ENCODE results near the gene KCTD16. TPM values are rescaled to one million over a fixed set of nuclear protein-coding genes. Genes with fewer than 3 reads are reported as not detected.
A peak's percentile ranks its signal among the peaks of the same experiment; 100 is the strongest.

The KCTD16 gene
- total RNA-seq, 1 donor from 2014 or later: not detected

- intact Hi-C loops (cut with micrococcal nuclease): no loop called here
- DNase-seq: no peak
- Mint-ChIP-seq H3K4me3 (no peak overlapping the region), H3K4me1 (peaks cover 2% of the 10 kb centered on the region), H3K9me3 (no peaks in the 10 kb centered on the region), H3K27ac (no peak overlapping the region), H3K27me3 (peaks cover 17% of the 10 kb centered on the region), H3K36me3 (ENCODE audit: low read depth) (no peaks in the 10 kb centered on the region)
Measured at GRCh38 chr5:144142139-144142823, 28.4 kb upstream of the KCTD16 start.

GRCh38 chr5:144142824-144143162 lies 27.9 kb upstream of the KCTD16 start:
- H3K4me3 Mint-ChIP-seq: no peak overlapping the region
- H3K27ac Mint-ChIP-seq: no peak overlapping the region
- no peaks in the 10 kb centered on the region for H3K36me3 Mint-ChIP-seq (ENCODE audit: low read depth)
- H3K4me1 Mint-ChIP-seq: peaks cover 2% of the 10 kb centered on the region
- no peak for DNase-seq
- intact Hi-C loops (cut with micrococcal nuclease): no loop called here
- H3K27me3 Mint-ChIP-seq: peaks cover 13% of the 10 kb centered on the region
- H3K9me3 Mint-ChIP-seq: no peaks in the 10 kb centered on the region

- peaks cover 13% of the 10 kb centered on the region for H3K27me3 Mint-ChIP-seq
- peaks cover 2% of the 10 kb centered on the region for H3K4me1 Mint-ChIP-seq
- DNase-seq: no peak
- intact Hi-C loops (cut with micrococcal nuclease): no loop called here
- no peak overlapping the region for H3K4me3 Mint-ChIP-seq
- no peaks in the 10 kb centered on the region for H3K36me3 Mint-ChIP-seq (ENCODE audit: low read depth)
- no peak overlapping the region for H3K27ac Mint-ChIP-seq
- no peaks in the 10 kb centered on the region for H3K9me3 Mint-ChIP-seq
Measured at GRCh38 chr5:144143625-144144024, 27.0 kb upstream of the KCTD16 start.

- peaks cover 2% of the 10 kb centered on the region for H3K4me1 Mint-ChIP-seq
- H3K36me3 Mint-ChIP-seq (ENCODE audit: low read depth): no peaks in the 10 kb centered on the region
- no peaks in the 10 kb centered on the region for H3K9me3 Mint-ChIP-seq
- H3K27me3 Mint-ChIP-seq: peaks cover 14% of the 10 kb centered on the region
- intact Hi-C loops (cut with micrococcal nuclease): no loop called here
- DNase-seq: no peak
- H3K27ac Mint-ChIP-seq: no peak overlapping the region
- no peak overlapping the region for H3K4me3 Mint-ChIP-seq
Measured at GRCh38 chr5:144144956-144145751, 25.5 kb upstream of the KCTD16 start.

- no peak overlapping the region for H3K4me3 Mint-ChIP-seq
- no peak overlapping the region for H3K27ac Mint-ChIP-seq
- no peaks in the 10 kb centered on the region for H3K9me3 Mint-ChIP-seq
- no peaks in the 10 kb centered on the region for H3K36me3 Mint-ChIP-seq (ENCODE audit: low read depth)
- intact Hi-C loops (cut with micrococcal nuclease): no loop called here
- no peak for DNase-seq
- H3K27me3 Mint-ChIP-seq: peaks cover 8% of the 10 kb centered on the region
- no peaks in the 10 kb centered on the region for H3K4me1 Mint-ChIP-seq
Measured at GRCh38 chr5:144151026-144151425, 19.6 kb upstream of the KCTD16 start.

- Mint-ChIP-seq H3K4me3 (no peak overlapping the region), H3K9me3 (no peaks in the 10 kb centered on the region), H3K27me3 (no peaks in the 10 kb centered on the region), H3K27ac (no peak overlapping the region), H3K4me1 (no peaks in the 10 kb centered on the region), H3K36me3 (ENCODE audit: low read depth) (peaks cover 18% of the 10 kb centered on the region)
- intact Hi-C loops (cut with micrococcal nuclease): no loop called here
- DNase-seq: no peak
Measured at GRCh38 chr5:144156767-144157171, 13.9 kb upstream of the KCTD16 start.

GRCh38 chr5:144162686-144163085 lies 8.0 kb upstream of the KCTD16 start:
- Mint-ChIP-seq H3K27me3 (no peaks in the 10 kb centered on the region), H3K27ac (no peak overlapping the region), H3K4me1 (peaks cover 12% of the 10 kb centered on the region), H3K36me3 (ENCODE audit: low read depth) (peaks cover 38% of the 10 kb centered on the region), H3K9me3 (no peaks in the 10 kb centered on the region), H3K4me3 (no peak overlapping the region)
- DNase-seq: no peak
- intact Hi-C loops (cut with micrococcal nuclease): loop anchor here (10.0 kb wide), 1 partner anchor 1388 kb away; the partner anchor contains the start of gene ARHGAP26

- no peaks in the 10 kb centered on the region for H3K9me3 Mint-ChIP-seq
- H3K27ac Mint-ChIP-seq: no peak overlapping the region
- H3K36me3 Mint-ChIP-seq (ENCODE audit: low read depth): peaks cover 37% of the 10 kb centered on the region
Measured at GRCh38 chr5:144166696-144167095, 4.0 kb upstream of the KCTD16 start.

GRCh38 chr5:144167998-144168397 lies 2.7 kb upstream of the KCTD16 start:
- H3K36me3 Mint-ChIP-seq (ENCODE audit: low read depth): peaks cover 27% of the 10 kb centered on the region
- H3K27ac Mint-ChIP-seq: no peak overlapping the region
- H3K9me3 Mint-ChIP-seq: no peaks in the 10 kb centered on the region
- H3K27me3 Mint-ChIP-seq: peaks cover 5% of the 10 kb centered on the region
- peaks cover 37% of the 10 kb centered on the region for H3K4me1 Mint-ChIP-seq
- no peak for DNase-seq
- peak overlapping the region; percentile 28 for H3K4me3 Mint-ChIP-seq
- intact Hi-C loops (cut with micrococcal nuclease): loop anchor here (10.0 kb wide), 1 partner anchor 1393 kb away; the partner anchor contains the start of gene ARHGAP26

More at GRCh38 chr5:144166696-144167095, 4.0 kb upstream of the KCTD16 start:
- Mint-ChIP-seq H3K27me3 (peaks cover 2% of the 10 kb centered on the region), H3K4me1 (peaks cover 40% of the 10 kb centered on the region), H3K4me3 (no peak overlapping the region)
- intact Hi-C loops (cut with micrococcal nuclease): loop anchor here (10.0 kb wide), 1 partner anchor 1392 kb away; the partner anchor contains the start of gene ARHGAP26
- no peak for DNase-seq

GRCh38 chr5:144169904-144170275 lies 783 bp upstream of the KCTD16 start:
- Mint-ChIP-seq H3K4me1 (peaks cover 37% of the 10 kb centered on the region), H3K4me3 (peak overlapping the region; percentile 99), H3K27ac (peak overlapping the region; percentile 93), H3K36me3 (ENCODE audit: low read depth) (peaks cover 23% of the 10 kb centered on the region), H3K9me3 (no peaks in the 10 kb centered on the region), H3K27me3 (peaks cover 16% of the 10 kb centered on the region)
- no peak for DNase-seq
- intact Hi-C loops (cut with micrococcal nuclease): loop anchor here (1.0 to 10.0 kb wide), 4 partner anchors 22 to 1395 kb away; partner anchors contain the start of genes ARHGAP26 and NR3C1

- peaks cover 21% of the 10 kb centered on the region for H3K4me1 Mint-ChIP-seq
- H3K9me3 Mint-ChIP-seq: no peaks in the 10 kb centered on the region
- no peak for DNase-seq
- peaks cover 26% of the 10 kb centered on the region for H3K27me3 Mint-ChIP-seq
- intact Hi-C loops (cut with micrococcal nuclease): loop anchor here (5.0 kb wide), 2 partner anchors 771 to 1351 kb away; partner anchors contain the start of gene NR3C1
- H3K4me3 Mint-ChIP-seq: no peak overlapping the region
- H3K36me3 Mint-ChIP-seq (ENCODE audit: low read depth): peaks cover 9% of the 10 kb centered on the region
- H3K27ac Mint-ChIP-seq: no peak overlapping the region
Measured at GRCh38 chr5:144173766-144174165, 3.1 kb downstream of the KCTD16 start.

GRCh38 chr5:144177548-144177947 lies 6.9 kb downstream of the KCTD16 start:
- H3K4me3 Mint-ChIP-seq: no peak overlapping the region
- intact Hi-C loops (cut with micrococcal nuclease): no loop called here
- H3K4me1 Mint-ChIP-seq: peaks cover 3% of the 10 kb centered on the region
- no peak for DNase-seq
- H3K9me3 Mint-ChIP-seq: no peaks in the 10 kb centered on the region
- H3K27ac Mint-ChIP-seq: no peak overlapping the region
- no peaks in the 10 kb centered on the region for H3K36me3 Mint-ChIP-seq (ENCODE audit: low read depth)
- H3K27me3 Mint-ChIP-seq: peaks cover 24% of the 10 kb centered on the region

- peaks cover 13% of the 10 kb centered on the region for H3K27me3 Mint-ChIP-seq
- no peaks in the 10 kb centered on the region for H3K9me3 Mint-ChIP-seq
- no peak overlapping the region for H3K27ac Mint-ChIP-seq
- no peak overlapping the region for H3K4me3 Mint-ChIP-seq
- no peaks in the 10 kb centered on the region for H3K36me3 Mint-ChIP-seq (ENCODE audit: low read depth)
- no peak for DNase-seq
- peaks cover 4% of the 10 kb centered on the region for H3K4me1 Mint-ChIP-seq
- intact Hi-C loops (cut with micrococcal nuclease): no loop called here
Measured at GRCh38 chr5:144179226-144179625, 8.6 kb downstream of the KCTD16 start.

- Mint-ChIP-seq H3K4me3 (no peak overlapping the region), H3K27me3 (no peaks in the 10 kb centered on the region), H3K27ac (no peak overlapping the region), H3K36me3 (ENCODE audit: low read depth) (no peaks in the 10 kb centered on the region), H3K4me1 (peaks cover 27% of the 10 kb centered on the region), H3K9me3 (no peaks in the 10 kb centered on the region)
- intact Hi-C loops (cut with micrococcal nuclease): loop anchor here (10.0 kb wide), 2 partner anchors 509 to 1829 kb away; no protein-coding TSS in a partner anchor
- no peak for DNase-seq
Measured at GRCh38 chr5:144183254-144183889, 12.7 kb downstream of the KCTD16 start.

All from activated CD4-positive, alpha-beta T cell treated with anti-CD3 and anti-CD28 coated beads, Interleukin-2, amount 10 ng/mL, durations not matched to agents 24 days and 14 days (primary cell).